ENCODE data around the gene PCDHB11. TPM values are rescaled to one million over a fixed set of nuclear protein-coding genes. Genes with fewer than 3 reads are reported as not detected.

The PCDHB11 gene
- total and polyA plus RNA-seq, 2 experiments from 2014 or later = 0.19 to 1.3 TPM

DNA sequence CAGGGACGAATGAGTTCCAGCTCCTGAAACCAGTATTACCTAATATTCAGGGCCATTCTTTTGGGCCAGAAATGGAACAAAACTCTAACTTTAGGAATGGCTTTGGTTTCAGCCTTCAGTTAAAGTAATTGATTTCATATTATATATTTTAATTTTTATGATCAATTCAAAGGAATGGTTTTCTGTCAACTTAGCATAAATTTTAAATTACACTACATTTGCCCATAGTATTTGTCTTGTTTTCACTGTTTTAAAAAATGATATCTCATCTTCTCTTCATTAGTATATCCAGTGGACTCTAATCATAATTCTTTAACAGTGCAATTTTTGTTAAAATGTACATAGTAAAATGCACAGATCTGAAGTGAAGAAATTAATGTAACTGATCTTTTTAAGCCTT lies 19.1 kb upstream of the PCDHB11 start:
- Mint-ChIP-seq H3K4me3 (no peak overlapping the region), H3K27ac (no peak overlapping the region), H3K36me3 (ENCODE audit: low read depth) (peaks cover 23% of the 10 kb centered on the region), H3K9me3 (peaks cover 25% of the 10 kb centered on the region), H3K27me3 (ENCODE audit: insufficient read depth, low read depth, poor library complexity) (no peaks in the 10 kb centered on the region), H3K4me1 (peaks cover 8% of the 10 kb centered on the region; the same call in 1 of the 3 replicates)
- ATAC-seq (no peak), DNase-seq (ENCODE audit: low spot score) (no peak)
- Histone ChIP-seq H3K4me3 (no peak overlapping the region), H3K4me1 (ENCODE audit: insufficient read depth) (no peaks in the 10 kb centered on the region), H3K27me3 (ENCODE audit: insufficient read depth) (no peaks in the 10 kb centered on the region), H4K20me1 (replicated peaks; ENCODE audit: insufficient read depth) (no peaks in the 10 kb centered on the region), H3K79me2 (replicated peaks; ENCODE audit: insufficient read depth) (no peaks in the 10 kb centered on the region), H3K36me3 (ENCODE audit: insufficient read depth) (no peaks in the 10 kb centered on the region; the same call in 1 of the 2 replicates), H3K4me2 (no peak overlapping the region), H3F3A (replicated peaks; ENCODE audit: low read depth) (no peaks in the 10 kb centered on the region), H3K9me2 (ENCODE audit: insufficient read depth) (no peaks in the 10 kb centered on the region; the same call in 1 of the 2 replicates), H2AFZ (no peak overlapping the region), H3K27ac (ENCODE audit: low read depth) (no peak overlapping the region)
- TF ChIP-seq, protein P1, sequence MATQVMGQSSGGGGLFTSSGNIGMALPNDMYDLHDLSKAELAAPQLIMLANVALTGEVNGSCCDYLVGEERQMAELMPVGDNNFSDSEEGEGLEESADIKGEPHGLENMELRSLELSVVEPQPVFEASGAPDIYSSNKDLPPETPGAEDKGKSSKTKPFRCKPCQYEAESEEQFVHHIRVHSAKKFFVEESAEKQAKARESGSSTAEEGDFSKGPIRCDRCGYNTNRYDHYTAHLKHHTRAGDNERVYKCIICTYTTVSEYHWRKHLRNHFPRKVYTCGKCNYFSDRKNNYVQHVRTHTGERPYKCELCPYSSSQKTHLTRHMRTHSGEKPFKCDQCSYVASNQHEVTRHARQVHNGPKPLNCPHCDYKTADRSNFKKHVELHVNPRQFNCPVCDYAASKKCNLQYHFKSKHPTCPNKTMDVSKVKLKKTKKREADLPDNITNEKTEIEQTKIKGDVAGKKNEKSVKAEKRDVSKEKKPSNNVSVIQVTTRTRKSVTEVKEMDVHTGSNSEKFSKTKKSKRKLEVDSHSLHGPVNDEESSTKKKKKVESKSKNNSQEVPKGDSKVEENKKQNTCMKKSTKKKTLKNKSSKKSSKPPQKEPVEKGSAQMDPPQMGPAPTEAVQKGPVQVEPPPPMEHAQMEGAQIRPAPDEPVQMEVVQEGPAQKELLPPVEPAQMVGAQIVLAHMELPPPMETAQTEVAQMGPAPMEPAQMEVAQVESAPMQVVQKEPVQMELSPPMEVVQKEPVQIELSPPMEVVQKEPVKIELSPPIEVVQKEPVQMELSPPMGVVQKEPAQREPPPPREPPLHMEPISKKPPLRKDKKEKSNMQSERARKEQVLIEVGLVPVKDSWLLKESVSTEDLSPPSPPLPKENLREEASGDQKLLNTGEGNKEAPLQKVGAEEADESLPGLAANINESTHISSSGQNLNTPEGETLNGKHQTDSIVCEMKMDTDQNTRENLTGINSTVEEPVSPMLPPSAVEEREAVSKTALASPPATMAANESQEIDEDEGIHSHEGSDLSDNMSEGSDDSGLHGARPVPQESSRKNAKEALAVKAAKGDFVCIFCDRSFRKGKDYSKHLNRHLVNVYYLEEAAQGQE (IDR thresholded peaks at IDR 0.05; ENCODE audit: unreplicated experiment) = no peak
- TF ChIP-seq CREB1 (CRISPR knock-in tag; IDR thresholded peaks at IDR 0.05; ENCODE audit: low read depth) (no peak), EZH2 (IDR thresholded peaks at IDR 0.05; ENCODE audit: low read depth, unreplicated experiment) (no peak), POLR2AphosphoS5 (IDR thresholded peaks at IDR 0.05; ENCODE audit: low read depth) (no peak), NANOG (IDR thresholded peaks at IDR 0.05; ENCODE audit: borderline replicate concordance) (no peak), EZH2phosphoT487 (IDR thresholded peaks at IDR 0.05; ENCODE audit: unreplicated experiment) (no peak), STAT1 (IDR thresholded peaks at IDR 0.05; ENCODE audit: unreplicated experiment) (no peak), ETS1 (IDR thresholded peaks at IDR 0.05) (no peak), ZNF114 (CRISPR knock-in tag; IDR thresholded peaks at IDR 0.05) (no peak), JUNB (IDR thresholded peaks at IDR 0.05; ENCODE audit: unreplicated experiment) (no peak), ZNF331 (CRISPR knock-in tag; IDR thresholded peaks at IDR 0.05; ENCODE audit: low read depth) (no peak)
- TF ChIP-seq, protein P2, sequence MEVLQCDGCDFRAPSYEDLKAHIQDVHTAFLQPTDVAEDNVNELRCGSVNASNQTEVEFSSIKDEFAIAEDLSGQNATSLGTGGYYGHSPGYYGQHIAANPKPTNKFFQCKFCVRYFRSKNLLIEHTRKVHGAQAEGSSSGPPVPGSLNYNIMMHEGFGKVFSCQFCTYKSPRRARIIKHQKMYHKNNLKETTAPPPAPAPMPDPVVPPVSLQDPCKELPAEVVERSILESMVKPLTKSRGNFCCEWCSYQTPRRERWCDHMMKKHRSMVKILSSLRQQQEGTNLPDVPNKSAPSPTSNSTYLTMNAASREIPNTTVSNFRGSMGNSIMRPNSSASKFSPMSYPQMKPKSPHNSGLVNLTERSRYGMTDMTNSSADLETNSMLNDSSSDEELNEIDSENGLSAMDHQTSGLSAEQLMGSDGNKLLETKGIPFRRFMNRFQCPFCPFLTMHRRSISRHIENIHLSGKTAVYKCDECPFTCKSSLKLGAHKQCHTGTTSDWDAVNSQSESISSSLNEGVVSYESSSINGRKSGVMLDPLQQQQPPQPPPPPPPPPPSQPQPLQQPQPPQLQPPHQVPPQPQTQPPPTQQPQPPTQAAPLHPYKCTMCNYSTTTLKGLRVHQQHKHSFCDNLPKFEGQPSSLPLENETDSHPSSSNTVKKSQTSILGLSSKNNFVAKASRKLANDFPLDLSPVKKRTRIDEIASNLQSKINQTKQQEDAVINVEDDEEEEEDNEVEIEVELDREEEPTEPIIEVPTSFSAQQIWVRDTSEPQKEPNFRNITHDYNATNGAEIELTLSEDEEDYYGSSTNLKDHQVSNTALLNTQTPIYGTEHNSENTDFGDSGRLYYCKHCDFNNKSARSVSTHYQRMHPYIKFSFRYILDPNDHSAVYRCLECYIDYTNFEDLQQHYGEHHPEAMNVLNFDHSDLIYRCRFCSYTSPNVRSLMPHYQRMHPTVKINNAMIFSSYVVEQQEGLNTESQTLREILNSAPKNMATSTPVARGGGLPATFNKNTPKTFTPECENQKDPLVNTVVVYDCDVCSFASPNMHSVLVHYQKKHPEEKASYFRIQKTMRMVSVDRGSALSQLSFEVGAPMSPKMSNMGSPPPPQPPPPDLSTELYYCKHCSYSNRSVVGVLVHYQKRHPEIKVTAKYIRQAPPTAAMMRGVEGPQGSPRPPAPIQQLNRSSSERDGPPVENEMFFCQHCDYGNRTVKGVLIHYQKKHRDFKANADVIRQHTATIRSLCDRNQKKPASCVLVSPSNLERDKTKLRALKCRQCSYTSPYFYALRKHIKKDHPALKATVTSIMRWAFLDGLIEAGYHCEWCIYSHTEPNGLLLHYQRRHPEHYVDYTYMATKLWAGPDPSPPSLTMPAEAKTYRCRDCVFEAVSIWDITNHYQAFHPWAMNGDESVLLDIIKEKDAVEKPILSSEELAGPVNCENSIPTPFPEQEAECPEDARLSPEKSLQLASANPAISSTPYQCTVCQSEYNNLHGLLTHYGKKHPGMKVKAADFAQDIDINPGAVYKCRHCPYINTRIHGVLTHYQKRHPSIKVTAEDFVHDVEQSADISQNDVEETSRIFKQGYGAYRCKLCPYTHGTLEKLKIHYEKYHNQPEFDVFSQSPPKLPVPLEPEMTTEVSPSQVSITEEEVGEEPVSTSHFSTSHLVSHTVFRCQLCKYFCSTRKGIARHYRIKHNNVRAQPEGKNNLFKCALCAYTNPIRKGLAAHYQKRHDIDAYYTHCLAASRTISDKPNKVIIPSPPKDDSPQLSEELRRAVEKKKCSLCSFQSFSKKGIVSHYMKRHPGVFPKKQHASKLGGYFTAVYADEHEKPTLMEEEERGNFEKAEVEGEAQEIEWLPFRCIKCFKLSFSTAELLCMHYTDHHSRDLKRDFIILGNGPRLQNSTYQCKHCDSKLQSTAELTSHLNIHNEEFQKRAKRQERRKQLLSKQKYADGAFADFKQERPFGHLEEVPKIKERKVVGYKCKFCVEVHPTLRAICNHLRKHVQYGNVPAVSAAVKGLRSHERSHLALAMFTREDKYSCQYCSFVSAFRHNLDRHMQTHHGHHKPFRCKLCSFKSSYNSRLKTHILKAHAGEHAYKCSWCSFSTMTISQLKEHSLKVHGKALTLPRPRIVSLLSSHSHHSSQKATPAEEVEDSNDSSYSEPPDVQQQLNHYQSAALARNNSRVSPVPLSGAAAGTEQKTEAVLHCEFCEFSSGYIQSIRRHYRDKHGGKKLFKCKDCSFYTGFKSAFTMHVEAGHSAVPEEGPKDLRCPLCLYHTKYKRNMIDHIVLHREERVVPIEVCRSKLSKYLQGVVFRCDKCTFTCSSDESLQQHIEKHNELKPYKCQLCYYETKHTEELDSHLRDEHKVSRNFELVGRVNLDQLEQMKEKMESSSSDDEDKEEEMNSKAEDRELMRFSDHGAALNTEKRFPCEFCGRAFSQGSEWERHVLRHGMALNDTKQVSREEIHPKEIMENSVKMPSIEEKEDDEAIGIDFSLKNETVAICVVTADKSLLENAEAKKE (CRISPR knock-in tag; IDR thresholded peaks at IDR 0.05) = no peak
- TF ChIP-seq, protein P3, sequence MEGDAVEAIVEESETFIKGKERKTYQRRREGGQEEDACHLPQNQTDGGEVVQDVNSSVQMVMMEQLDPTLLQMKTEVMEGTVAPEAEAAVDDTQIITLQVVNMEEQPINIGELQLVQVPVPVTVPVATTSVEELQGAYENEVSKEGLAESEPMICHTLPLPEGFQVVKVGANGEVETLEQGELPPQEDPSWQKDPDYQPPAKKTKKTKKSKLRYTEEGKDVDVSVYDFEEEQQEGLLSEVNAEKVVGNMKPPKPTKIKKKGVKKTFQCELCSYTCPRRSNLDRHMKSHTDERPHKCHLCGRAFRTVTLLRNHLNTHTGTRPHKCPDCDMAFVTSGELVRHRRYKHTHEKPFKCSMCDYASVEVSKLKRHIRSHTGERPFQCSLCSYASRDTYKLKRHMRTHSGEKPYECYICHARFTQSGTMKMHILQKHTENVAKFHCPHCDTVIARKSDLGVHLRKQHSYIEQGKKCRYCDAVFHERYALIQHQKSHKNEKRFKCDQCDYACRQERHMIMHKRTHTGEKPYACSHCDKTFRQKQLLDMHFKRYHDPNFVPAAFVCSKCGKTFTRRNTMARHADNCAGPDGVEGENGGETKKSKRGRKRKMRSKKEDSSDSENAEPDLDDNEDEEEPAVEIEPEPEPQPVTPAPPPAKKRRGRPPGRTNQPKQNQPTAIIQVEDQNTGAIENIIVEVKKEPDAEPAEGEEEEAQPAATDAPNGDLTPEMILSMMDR (conservative IDR thresholded peaks at IDR 0.05; ENCODE audit: low read depth in 2 of 2) = no peak
